Caco-2 (cell line): Measurements from ENCODE around the gene CLMN. TPM values are rescaled to one million over a fixed set of nuclear protein-coding genes. Genes with fewer than 3 reads are reported as not detected.

Experiments used
- BruUV-seq: library from RNA; stranded (reverse); fragments of 400-500 nt; replicated peaks from 2 replicates; lab custom pipeline; 2021; lab: Mats Ljungman, UMichigan
- CTCF ChIA-PET: fragments of 300-600 bp; sonication (Branson Sonifier 250); formaldehyde crosslinking; loops from one replicate; lab custom pipeline; 2022; ENCODE audit warnings: antibody characterized with exemption; lab: Charles Lee
- POLR2A ChIA-PET: fragments of 300-600 bp; sonication (Branson Sonifier 250); formaldehyde crosslinking; loops from one replicate; lab custom pipeline; 2022; ENCODE audit warnings: antibody characterized with exemption; lab: Charles Lee
- DNase-seq, 2 experiments: peaks; one replicate each; pipeline versions ENCODE4 v3.0.0 to v3.0.0-alpha.2; 2020 to 2022
- H3K27me3 ChIP-seq: replicated peaks from 2 replicates; pipeline ENCODE4 v1.6.0; 2011; ENCODE audit warnings: low read length; ENCODE audit not compliant: control insufficient read depth, insufficient read depth
- H3K36me3 ChIP-seq: 2 replicates; pipeline ENCODE4 v1.5.1; 2011; ENCODE audit warnings: low read length; ENCODE audit not compliant: control insufficient read depth, insufficient read depth
- H3K4me1 ChIP-seq: fragments of 250-450 bp; sonication (Bioruptor Pico); 2 replicates; pipeline ENCODE4 v1.5.1; 2020; ENCODE audit warnings: mild to moderate bottlenecking
- H3K4me3 ChIP-seq: 2 replicates; pipeline ENCODE4 v1.5.1; 2011; ENCODE audit warnings: low read depth, mild to moderate bottlenecking, control low read depth, low read length
- H3K9me3 ChIP-seq: fragments of 250-450 bp; sonication (Bioruptor Pico); 2 replicates; pipeline ENCODE4 v1.5.1; 2020; ENCODE audit warnings: mild to moderate bottlenecking, moderate library complexity
- H3K27ac Mint-ChIP-seq: one replicate; pipeline ENCODE4 v1.8.0; 2022; ENCODE audit warnings: mixed read lengths; ENCODE audit not compliant: unreplicated experiment
- H3K27me3 Mint-ChIP-seq: one replicate; pipeline ENCODE4 v1.8.0; 2022; ENCODE audit warnings: mixed read lengths; ENCODE audit not compliant: insufficient read depth, unreplicated experiment
- H3K36me3 Mint-ChIP-seq: one replicate; pipeline ENCODE4 v1.8.0; 2022; ENCODE audit warnings: mild to moderate bottlenecking, mixed read lengths; ENCODE audit not compliant: insufficient read depth, unreplicated experiment
- H3K4me1 Mint-ChIP-seq: one replicate; pipeline ENCODE4 v1.8.0; 2022; ENCODE audit warnings: low read depth, mixed read lengths; ENCODE audit not compliant: unreplicated experiment
- H3K4me3 Mint-ChIP-seq: one replicate; pipeline ENCODE4 v1.8.0; 2022; ENCODE audit warnings: mild to moderate bottlenecking, moderate library complexity, mixed read lengths; ENCODE audit not compliant: unreplicated experiment
- H3K9me3 Mint-ChIP-seq: one replicate; pipeline ENCODE4 v1.8.0; 2022; ENCODE audit warnings: mixed read lengths; ENCODE audit not compliant: unreplicated experiment
- intact Hi-C: fragments of 100-400 bp; cut with micrococcal nuclease; formaldehyde crosslinking; loops from one replicate; pipeline ENCODE4 v1.10.0; 2022; ENCODE audit not compliant: unreplicated experiment
- total RNA-seq: library from RNA; stranded (reverse); gene quantifications from 2 replicates; pipeline ENCODE4 v1.2.3, GENCODE V29; 2022
- TF ChIP-seq, protein P1 (sequence below), 2 experiments: fragments of 200-600 bp in 1 of 2; IDR thresholded peaks; 1 replicate in 1 of 2; 2 replicates in 1 of 2; pipeline versions ENCODE4 v1.5.1 to v1.8.0; 2011 to 2022; ENCODE audit warnings: antibody characterized with exemption in 1 of 2, control low read depth in 1 of 2, inconsistent platforms in 1 of 2, low read depth in 1 of 2, low read length in 1 of 2, mild to moderate bottlenecking in 1 of 2, moderate library complexity in 1 of 2; ENCODE audit not compliant: insufficient read depth in 1 of 2, severe bottlenecking in 1 of 2, unreplicated experiment in 1 of 2

The CLMN gene
- total RNA-seq, 1 experiment from 2014 or later: 6.7 TPM

DNA sequence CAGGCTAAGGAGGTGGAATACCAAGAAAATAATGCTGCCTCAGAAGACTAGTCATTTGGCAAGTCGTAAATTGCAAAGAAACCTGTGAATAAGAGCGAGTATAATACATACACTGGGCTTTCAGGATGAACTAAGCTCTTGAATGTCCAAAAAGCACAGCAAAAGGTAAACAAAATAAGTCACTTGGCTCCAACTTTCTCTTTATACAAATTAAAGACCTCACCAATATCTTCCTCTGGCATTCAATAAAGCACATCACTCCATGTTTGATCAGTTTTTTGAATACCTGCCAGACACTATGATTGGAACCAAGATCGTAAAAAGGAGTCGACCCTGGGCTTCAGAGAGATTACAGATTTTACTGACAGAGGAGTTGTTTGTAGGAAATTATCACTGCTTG lies 165.8 kb downstream of the CLMN start:
- TF ChIP-seq, protein P1, sequence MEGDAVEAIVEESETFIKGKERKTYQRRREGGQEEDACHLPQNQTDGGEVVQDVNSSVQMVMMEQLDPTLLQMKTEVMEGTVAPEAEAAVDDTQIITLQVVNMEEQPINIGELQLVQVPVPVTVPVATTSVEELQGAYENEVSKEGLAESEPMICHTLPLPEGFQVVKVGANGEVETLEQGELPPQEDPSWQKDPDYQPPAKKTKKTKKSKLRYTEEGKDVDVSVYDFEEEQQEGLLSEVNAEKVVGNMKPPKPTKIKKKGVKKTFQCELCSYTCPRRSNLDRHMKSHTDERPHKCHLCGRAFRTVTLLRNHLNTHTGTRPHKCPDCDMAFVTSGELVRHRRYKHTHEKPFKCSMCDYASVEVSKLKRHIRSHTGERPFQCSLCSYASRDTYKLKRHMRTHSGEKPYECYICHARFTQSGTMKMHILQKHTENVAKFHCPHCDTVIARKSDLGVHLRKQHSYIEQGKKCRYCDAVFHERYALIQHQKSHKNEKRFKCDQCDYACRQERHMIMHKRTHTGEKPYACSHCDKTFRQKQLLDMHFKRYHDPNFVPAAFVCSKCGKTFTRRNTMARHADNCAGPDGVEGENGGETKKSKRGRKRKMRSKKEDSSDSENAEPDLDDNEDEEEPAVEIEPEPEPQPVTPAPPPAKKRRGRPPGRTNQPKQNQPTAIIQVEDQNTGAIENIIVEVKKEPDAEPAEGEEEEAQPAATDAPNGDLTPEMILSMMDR (IDR thresholded peaks at IDR 0.05; ENCODE audit: insufficient read depth in 1 of 2, low read depth in 1 of 2, low read length in 1 of 2, severe bottlenecking in 1 of 2, unreplicated experiment in 1 of 2): no peak
- Mint-ChIP-seq H3K36me3 (peaks cover 5% of the 10 kb centered on the region), H3K4me1 (peaks cover 19% of the 10 kb centered on the region), H3K9me3 (no peaks in the 10 kb centered on the region), H3K4me3 (no peak overlapping the region), H3K27ac (no peak overlapping the region), H3K27me3 (no peaks in the 10 kb centered on the region)
- intact Hi-C loops: no loop called here
- Histone ChIP-seq H3K9me3 (no peaks in the 10 kb centered on the region), H3K4me3 (no peak overlapping the region), H3K27me3 (no peaks in the 10 kb centered on the region), H3K4me1 (peaks cover 5% of the 10 kb centered on the region; the same call in 1 of the 2 replicates), H3K36me3 (no peaks in the 10 kb centered on the region)
- BruUV-seq: no TSS peak
- no peak for DNase-seq
- CTCF ChIA-PET: no interaction called here
- POLR2A ChIA-PET: interaction anchor here (0.6 kb wide), 1 partner anchor 172 kb away, joined by 3 read pairs; no protein-coding TSS in a partner anchor

DNA sequence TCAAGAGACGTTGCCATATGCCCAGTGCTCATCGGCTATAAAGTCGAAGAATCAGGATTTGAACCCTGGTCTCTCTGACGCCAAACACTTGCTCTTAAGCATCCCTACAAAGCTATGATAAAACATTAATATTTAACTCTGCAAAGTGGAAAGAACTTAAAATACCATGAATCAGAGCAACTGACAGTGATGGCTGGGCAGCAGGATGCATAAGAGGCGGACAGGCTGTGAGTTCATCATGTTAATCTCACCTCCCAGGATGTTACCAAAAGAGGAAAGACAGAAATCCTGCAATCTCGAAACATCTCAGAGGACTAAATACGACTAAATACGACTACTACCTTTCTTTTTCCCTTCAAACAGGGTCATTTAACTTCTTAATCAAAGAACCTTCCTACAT lies 168.1 kb downstream of the CLMN start:
- Mint-ChIP-seq H3K27me3 (no peaks in the 10 kb centered on the region), H3K4me1 (peaks cover 19% of the 10 kb centered on the region), H3K36me3 (no peaks in the 10 kb centered on the region), H3K27ac (no peak overlapping the region), H3K4me3 (no peak overlapping the region), H3K9me3 (peaks cover 6% of the 10 kb centered on the region)
- CTCF ChIA-PET: no interaction called here
- Histone ChIP-seq H3K9me3 (no peaks in the 10 kb centered on the region), H3K27me3 (no peaks in the 10 kb centered on the region), H3K4me1 (peaks cover 5% of the 10 kb centered on the region; the same call in 1 of the 2 replicates), H3K4me3 (no peak overlapping the region), H3K36me3 (no peaks in the 10 kb centered on the region)
- TF ChIP-seq, protein P1 (IDR thresholded peaks at IDR 0.05; ENCODE audit: insufficient read depth in 1 of 2, low read depth in 1 of 2, low read length in 1 of 2, severe bottlenecking in 1 of 2, unreplicated experiment in 1 of 2): no peak
- BruUV-seq: no TSS peak
- intact Hi-C loops: no loop called here
- POLR2A ChIA-PET: no interaction called here
- DNase-seq: no peak

DNA sequence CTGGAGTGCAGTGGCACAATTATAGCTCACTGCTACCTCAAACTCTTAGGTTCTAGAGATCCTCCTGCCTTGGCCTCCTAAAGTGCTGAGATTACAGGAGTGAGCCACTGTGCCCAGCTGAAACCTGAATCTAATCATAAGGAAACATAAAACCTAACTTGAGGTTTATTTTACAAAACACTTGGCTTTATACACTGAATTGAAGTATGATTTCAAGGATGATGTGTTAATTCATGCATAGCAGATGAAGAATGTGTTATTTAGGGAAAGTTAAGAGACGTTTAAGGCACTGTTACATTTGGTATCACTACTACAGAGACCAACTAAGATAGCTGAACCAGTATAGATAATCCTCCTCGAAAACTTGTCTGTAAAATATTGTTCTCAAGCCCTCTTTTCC lies 168.8 kb downstream of the CLMN start:
- no TSS peak for BruUV-seq
- no peak overlapping the region for H3K4me3 Mint-ChIP-seq
- no peak for DNase-seq
- ChIA-PET CTCF (no interaction called here), POLR2A (no interaction called here)
- intact Hi-C loops: no loop called here
- no peak overlapping the region for H3K4me3 ChIP-seq
- H3K27me3 Mint-ChIP-seq: no peaks in the 10 kb centered on the region
- no peak overlapping the region for H3K27ac Mint-ChIP-seq
- TF ChIP-seq, protein P1 (IDR thresholded peaks at IDR 0.05; ENCODE audit: insufficient read depth in 1 of 2, low read depth in 1 of 2, low read length in 1 of 2, severe bottlenecking in 1 of 2, unreplicated experiment in 1 of 2): no peak
- peaks cover 19% of the 10 kb centered on the region for H3K4me1 Mint-ChIP-seq
- H3K9me3 Mint-ChIP-seq: peaks cover 11% of the 10 kb centered on the region
- no peaks in the 10 kb centered on the region for H3K9me3 ChIP-seq
- no peaks in the 10 kb centered on the region for H3K36me3 Mint-ChIP-seq
- peaks cover 3% of the 10 kb centered on the region; the same call in 1 of the 2 replicates for H3K4me1 ChIP-seq
- no peaks in the 10 kb centered on the region for H3K36me3 ChIP-seq
- no peaks in the 10 kb centered on the region for H3K27me3 ChIP-seq
